IPS DF 6.9 (cell line): ENCODE measurements around the gene GP1BB.
"Not testable (repeated sequence)": the region's sequence is repeated elsewhere in the genome, so short reads cannot be mapped to it uniquely, and the experiment has no call there.

Experiments used
- DNase-seq: peaks from one replicate; pipeline ENCODE4 v3.0.0-alpha.2; 2013; ENCODE audit warnings: low read depth, low spot score
- H3K27ac ChIP-seq: one replicate; pipeline ENCODE4 v1.5.1; 2013; ENCODE audit warnings: low read length, control low read depth
- H3K27me3 ChIP-seq: 2 replicates; pipeline ENCODE4 v1.6.1; 2013; ENCODE audit warnings: mild to moderate bottlenecking, low read length; ENCODE audit not compliant: control insufficient read depth, insufficient read depth
- H3K36me3 ChIP-seq: 2 replicates; pipeline ENCODE4 v1.6.1; 2013; ENCODE audit warnings: low read length; ENCODE audit not compliant: control insufficient read depth, insufficient read depth
- H3K4me1 ChIP-seq: 2 replicates; pipeline ENCODE4 v1.6.1; 2013; ENCODE audit warnings: low read length; ENCODE audit not compliant: control insufficient read depth, insufficient read depth
- H3K4me3 ChIP-seq: 2 replicates; pipeline ENCODE4 v1.5.1; 2013; ENCODE audit warnings: mild to moderate bottlenecking, low read length
- H3K9me3 ChIP-seq: 2 replicates; pipeline ENCODE4 v1.6.1; 2013; ENCODE audit warnings: low read length, inconsistent platforms; ENCODE audit not compliant: control insufficient read depth, insufficient read depth
- WGBS: extraction: QIAGEN DNeasy Blood & Tissue Kit; methylation state at CpG from one replicate; pipeline ENCODE4 v1.1.7; 2013; ENCODE audit warnings: mixed read lengths, missing lambda C conversion rate; ENCODE audit not compliant: insufficient read length, insufficient coverage; 5-methylcytosine and 5-hydroxymethylcytosine counted together

The GP1BB gene

DNA sequence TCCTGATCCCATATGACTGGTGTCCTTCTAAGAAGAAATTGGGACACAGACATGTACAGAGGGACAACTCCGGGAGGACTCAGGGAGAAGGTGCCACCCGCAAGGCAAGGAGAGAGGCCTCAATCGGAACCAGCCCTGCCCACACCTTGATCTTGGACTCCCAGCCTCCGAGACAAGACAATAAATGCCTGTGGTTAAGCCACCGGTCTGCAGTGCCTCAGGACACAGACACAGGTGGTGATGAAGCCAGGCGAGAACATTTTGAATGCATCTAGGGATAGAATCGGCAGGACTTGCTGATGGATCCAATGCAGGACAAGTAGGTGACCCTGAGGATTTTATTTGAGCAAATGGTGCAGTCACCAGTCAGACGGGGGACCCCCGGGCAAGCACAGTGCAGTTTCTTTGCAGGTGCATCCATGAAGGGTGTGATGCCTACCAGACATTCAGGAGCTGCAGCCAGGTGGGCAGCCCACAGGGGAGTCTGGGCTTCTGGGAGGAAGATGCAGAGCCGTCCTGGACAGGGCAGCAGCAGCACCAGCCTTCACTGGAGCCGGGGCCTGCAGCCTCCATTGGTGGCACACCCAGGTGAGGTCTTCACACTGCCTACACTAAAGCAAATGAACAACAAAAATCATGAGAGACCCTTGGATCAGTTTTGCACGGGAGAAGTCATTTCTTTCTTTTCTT, 29.2 kb upstream of the GP1BB start:
- Histone ChIP-seq H3K4me3 (no peak overlapping the region), H3K36me3 (no peaks in the 10 kb centered on the region), H3K27ac (no peak overlapping the region), H3K4me1 (0 out of 2 replicates have a peak, but pooled peaks cover 1% of the 10 kb centered on the region), H3K27me3 (no peaks in the 10 kb centered on the region), H3K9me3 (no peaks in the 10 kb centered on the region)
- DNase-seq = no peak
- WGBS = no CpG with 5 or more reads among the region's 12 CpGs

DNA sequence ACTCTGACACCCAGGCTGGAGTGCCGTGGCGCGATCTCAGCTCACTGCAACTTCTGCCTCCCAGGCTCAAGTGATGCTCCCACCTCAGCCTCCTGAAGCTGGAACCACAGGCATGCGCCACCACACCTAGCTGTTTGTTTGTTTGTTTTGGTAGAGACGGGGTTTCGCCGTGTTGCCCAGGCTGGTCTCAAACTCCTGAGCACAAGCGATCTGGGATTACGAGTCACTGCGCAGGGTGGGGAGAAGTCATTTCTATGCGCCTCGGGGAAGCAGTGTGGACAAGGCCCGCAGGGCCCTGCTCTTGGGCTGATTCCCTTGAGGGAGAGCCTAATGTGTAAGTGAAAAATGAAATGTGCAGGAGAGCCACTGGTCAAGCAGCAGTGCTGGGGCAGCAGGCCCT, 28.6 kb upstream of the GP1BB start:
- Histone ChIP-seq H3K9me3 (no peaks in the 10 kb centered on the region), H3K4me1 (0 out of 2 replicates have a peak, but pooled peaks cover 1% of the 10 kb centered on the region), H3K27me3 (no peaks in the 10 kb centered on the region), H3K4me3 (no peak overlapping the region), H3K36me3 (no peaks in the 10 kb centered on the region), H3K27ac (no peak overlapping the region)
- DNase-seq = no peak
- WGBS = no CpG with 5 or more reads among the region's 13 CpGs

DNA sequence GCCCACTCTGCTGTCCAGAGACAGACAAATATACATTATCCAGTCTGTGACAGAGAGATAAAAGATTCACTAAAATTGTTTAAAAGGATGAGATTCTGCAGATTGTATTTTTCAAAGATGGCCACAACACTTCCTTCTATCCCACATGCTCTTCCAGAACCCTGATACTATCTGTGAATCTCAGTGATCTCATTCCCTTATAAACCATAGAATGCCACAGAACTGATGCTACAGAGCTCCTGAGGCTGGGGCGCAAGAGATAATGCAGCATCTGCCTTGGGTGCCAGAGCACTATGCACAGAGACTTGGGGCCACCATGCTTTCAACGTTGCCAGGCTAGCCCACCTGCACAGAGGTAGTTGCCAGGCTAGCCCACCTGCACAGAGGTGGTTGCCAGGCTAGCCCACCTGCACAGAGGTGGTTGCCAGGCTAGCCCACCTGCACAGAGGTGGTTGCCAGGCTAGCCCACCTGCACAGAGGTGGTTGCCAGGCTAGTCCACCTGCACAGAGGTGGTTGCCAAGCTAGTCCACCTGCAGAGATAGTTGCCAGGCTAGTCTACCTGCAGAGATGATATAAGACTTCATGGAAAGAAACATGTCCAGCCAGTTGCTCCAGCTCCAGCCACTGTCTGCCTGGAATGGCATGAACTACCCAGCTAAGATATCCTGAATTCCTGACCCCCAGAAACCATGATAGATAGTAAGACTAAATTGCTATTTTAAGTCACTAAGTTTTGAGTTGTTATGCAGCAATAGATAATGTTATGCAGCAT, 26.6 kb upstream of the GP1BB start:
- Histone ChIP-seq H3K4me3 (no peak overlapping the region), H3K9me3 (no peaks in the 10 kb centered on the region), H3K27ac (no peak overlapping the region), H3K4me1 (0 out of 2 replicates have a peak, but pooled peaks cover 1% of the 10 kb centered on the region), H3K27me3 (no peaks in the 10 kb centered on the region), H3K36me3 (no peaks in the 10 kb centered on the region)
- WGBS = no CpG with 5 or more reads among the region's 2 CpGs
- no peak for DNase-seq

DNA sequence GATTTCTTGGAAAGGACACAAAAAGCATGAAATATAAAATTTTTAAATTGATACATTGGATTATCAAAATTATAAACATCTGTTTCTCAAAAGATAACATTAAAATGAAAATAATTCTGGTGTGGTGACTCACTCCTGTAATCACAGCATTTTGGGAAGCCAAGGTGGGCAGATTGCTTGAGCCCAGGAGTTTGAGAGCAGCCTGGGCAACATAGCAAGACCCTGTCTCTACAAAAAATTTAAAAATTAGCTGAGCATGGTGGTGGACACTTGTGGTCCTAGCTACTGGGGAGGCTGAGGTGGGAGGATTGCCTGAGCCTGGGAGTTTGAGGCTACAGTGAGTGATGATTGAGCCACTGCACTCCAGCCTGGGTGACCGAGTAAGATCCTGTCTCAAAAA, 25.5 kb upstream of the GP1BB start:
- not testable (repeated sequence) for H3K4me3 ChIP-seq, H3K27ac ChIP-seq, H3K9me3 ChIP-seq, DNase-seq, H3K27me3 ChIP-seq, H3K36me3 ChIP-seq, H3K4me1 ChIP-seq
- no CpG with 5 or more reads among the region's 1 CpG for WGBS

DNA sequence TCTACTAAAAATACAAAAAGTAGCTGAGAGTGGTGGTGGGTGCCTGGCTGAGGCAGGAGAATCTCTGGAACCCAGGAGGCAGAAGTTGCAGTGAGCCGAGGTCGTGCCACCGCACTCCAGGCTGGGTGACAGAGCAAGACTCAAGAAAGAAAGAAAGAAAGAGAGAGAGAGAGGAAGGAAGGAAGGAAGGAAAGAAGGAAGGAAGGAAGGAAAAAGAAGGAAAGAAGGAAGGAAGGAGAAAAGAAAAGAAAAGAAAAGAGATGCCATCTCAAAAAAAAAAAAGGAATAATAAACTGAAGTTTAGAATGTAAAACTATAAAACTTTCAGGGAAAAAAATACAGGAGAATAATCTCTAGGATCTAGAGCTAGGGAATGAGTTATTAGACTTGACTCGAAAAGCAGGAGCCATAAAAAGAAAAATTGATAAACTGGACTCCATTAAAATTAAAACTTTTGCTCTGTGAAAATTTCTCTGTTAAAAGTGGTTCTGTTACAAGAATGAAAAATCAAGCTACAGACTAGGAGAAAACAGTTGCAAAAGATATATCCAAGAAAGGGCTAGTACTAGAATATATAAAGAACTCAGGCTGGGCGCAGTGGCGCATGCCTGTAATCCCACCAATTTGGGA, 22.4 kb upstream of the GP1BB start:
- Histone ChIP-seq H3K9me3 (no peaks in the 10 kb centered on the region), H3K4me3 (no peak overlapping the region), H3K27ac (no peak overlapping the region), H3K27me3 (no peaks in the 10 kb centered on the region), H3K36me3 (no peaks in the 10 kb centered on the region), H3K4me1 (peaks cover 13% of the 10 kb centered on the region)
- WGBS = no CpG with 5 or more reads among the region's 6 CpGs
- no peak for DNase-seq

DNA sequence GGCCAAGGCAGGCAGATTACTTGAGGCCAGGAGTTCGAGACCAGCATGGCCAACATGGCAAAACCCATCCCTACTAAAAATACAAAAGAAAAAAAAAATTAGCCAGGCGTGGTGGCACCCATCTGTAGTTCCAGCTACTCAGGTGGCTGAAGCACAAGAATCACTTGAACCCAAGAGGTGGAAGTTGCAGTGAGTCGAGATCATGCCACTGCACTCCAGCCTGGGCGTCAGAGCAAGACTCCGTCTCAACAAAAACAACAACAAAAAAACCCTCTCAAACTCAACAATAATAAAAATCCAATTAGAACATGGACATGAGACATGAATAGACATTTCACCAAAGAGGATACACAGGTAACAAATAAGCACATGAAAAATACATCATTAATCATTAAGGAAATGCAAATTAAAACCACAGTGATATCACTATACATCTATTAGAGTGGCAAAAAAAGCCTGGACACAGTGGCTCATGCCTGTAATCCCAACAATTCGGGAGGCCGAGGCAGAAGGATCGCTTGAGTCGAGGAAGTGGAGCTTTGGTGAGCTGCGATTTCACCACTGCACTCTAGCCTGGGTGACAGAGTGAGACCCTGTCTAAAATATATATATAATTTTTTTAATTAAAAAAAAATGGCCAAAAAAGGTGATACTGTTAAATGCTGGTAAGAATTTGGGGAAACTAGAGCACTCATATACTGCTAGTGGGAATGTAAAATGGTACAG, 21.8 kb upstream of the GP1BB start:
- H3K36me3 ChIP-seq = no peaks in the 10 kb centered on the region
- no peak overlapping the region for H3K27ac ChIP-seq
- H3K27me3 ChIP-seq = no peaks in the 10 kb centered on the region
- no peaks in the 10 kb centered on the region for H3K9me3 ChIP-seq
- peaks cover 12% of the 10 kb centered on the region for H3K4me1 ChIP-seq
- no peak overlapping the region for H3K4me3 ChIP-seq
- no peak for DNase-seq
- WGBS = no CpG with 5 or more reads among the region's 10 CpGs

DNA sequence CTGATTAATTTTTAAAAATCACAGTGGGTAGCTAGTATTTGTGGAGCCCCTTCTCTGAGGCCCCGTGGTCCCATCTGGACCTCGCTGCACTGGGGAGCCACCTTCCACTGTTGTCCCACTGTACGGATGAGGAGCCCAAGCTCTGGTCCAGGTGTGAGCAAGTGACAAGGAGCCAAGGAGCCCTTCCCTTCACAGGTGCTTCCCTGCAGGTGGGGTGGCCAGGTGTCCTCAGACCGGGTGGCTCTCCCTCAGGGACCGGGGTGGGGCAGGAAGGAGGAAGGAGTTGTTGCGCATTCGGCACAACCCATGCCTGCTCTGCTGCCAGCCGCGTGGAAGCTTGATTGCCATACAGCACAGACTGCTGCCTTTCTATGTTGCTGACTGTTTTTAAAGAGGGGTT, 19.5 kb upstream of the GP1BB start:
- peaks cover 14% of the 10 kb centered on the region for H3K4me1 ChIP-seq
- no peaks in the 10 kb centered on the region for H3K9me3 ChIP-seq
- H3K36me3 ChIP-seq = no peaks in the 10 kb centered on the region
- no peak for DNase-seq
- no peak overlapping the region for H3K4me3 ChIP-seq
- H3K27ac ChIP-seq = no peak overlapping the region
- no peaks in the 10 kb centered on the region for H3K27me3 ChIP-seq
- no CpG with 5 or more reads among the region's 9 CpGs for WGBS

DNA sequence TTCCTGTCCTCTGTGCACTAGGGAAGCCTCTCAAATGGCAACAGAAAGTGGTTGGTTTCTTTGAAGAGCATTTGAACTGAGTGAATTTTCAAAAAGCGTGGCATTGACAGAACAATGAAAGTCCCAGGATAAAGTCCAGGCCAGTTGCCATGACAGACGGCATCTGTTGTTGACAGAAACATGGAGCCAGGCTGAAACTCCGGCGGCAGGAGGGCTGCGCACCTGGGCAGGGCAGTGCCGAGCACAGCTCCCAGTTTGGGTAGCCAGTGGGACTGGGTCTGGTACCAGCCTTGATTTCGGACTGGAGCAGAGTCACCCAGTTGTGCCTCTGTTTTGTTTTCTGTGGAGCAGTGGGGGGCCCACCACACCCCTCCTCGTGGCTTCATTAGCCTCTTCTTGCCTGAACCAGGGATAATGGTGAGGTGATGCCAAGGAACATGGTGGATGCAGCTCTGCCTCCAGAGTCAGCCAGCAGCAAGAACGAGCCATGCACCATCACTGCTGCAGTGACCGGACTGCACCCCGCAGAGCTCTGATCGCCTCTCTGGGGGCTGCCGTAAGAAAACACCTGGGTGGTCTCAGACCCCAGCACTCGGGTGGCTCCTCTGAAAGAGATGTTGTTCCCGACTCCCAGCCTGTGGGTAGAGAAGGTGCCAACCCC, 18.9 kb upstream of the GP1BB start:
- no peaks in the 10 kb centered on the region for H3K9me3 ChIP-seq
- no peak overlapping the region for H3K27ac ChIP-seq
- H3K4me1 ChIP-seq = peaks cover 14% of the 10 kb centered on the region
- WGBS = no CpG with 5 or more reads among the region's 15 CpGs
- H3K27me3 ChIP-seq = no peaks in the 10 kb centered on the region
- H3K4me3 ChIP-seq = no peak overlapping the region
- DNase-seq = no peak
- H3K36me3 ChIP-seq = no peaks in the 10 kb centered on the region

DNA sequence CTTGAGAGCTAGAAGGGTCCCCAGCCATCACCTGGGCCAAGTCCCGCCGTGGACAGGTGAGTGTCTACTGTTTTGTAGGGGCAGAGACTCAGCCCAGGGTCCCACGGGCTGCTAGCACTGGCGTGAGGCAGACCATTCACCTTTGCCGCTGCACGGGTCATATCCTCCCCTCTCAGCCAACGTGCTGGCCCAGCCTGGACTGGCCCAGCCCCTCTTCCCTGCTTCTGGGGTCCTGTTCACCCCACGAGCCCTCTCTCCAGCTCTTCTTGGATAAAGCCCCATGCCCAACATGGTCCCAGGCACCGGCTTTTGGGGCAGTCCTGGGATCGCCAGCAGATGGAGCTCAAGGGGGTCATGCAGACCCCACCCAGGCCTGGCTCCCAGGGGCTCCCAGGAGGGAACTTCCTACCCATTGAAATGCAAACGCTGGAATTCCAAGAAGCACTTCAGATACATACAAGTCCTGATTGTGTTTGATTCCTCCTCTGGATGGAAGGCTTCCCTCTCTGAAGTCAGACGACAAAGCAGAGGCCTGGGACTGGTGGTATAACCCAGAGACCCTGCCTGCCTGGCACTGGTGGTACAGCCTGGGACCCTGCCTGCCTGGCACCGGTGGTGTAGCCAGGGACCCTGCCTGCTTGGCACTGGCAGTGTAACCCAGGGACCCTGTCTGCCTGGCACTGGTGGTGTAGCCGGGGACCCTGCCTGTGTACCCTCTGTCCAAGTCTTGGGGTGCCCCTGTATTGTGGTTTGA, 18.0 kb upstream of the GP1BB start:
- no CpG with 5 or more reads among the region's 14 CpGs for WGBS

More for the DNA sequence above, 18.0 kb upstream of the GP1BB start:
- Histone ChIP-seq H3K36me3 (no peaks in the 10 kb centered on the region), H3K27me3 (no peaks in the 10 kb centered on the region), H3K9me3 (no peaks in the 10 kb centered on the region), H3K4me1 (peaks cover 14% of the 10 kb centered on the region), H3K4me3 (no peak overlapping the region), H3K27ac (no peak overlapping the region)
- DNase-seq = peak; percentile 87
